NCI-H1930 (cell line): ENCODE measurements around the gene MAPT.
"Not testable (repeated sequence)": the region's sequence is repeated elsewhere in the genome, so short reads cannot be mapped to it uniquely, and the experiment has no call there.

ENCODE experiments used
- DNase-seq, 2 experiments: peaks; one replicate each; lab custom pipeline; 2025; lab: John Stamatoyannopoulos, UW

Gene MAPT

GRCh38 chr17:45929344-45929743 lies 35.0 kb downstream of the MAPT start:
- DNase-seq, result no peak

GRCh38 chr17:45930420-45930951 lies 36.1 kb downstream of the MAPT start:
- no peak for DNase-seq

- no peak for DNase-seq
Measured at GRCh38 chr17:45931677-45932076, 37.3 kb downstream of the MAPT start.

- no peak for DNase-seq
Measured at GRCh38 chr17:45934044-45934979, 40.0 kb downstream of the MAPT start.

- DNase-seq, result no peak
Measured at GRCh38 chr17:45935197-45935709, 40.9 kb downstream of the MAPT start.

GRCh38 chr17:45935710-45936509 lies 41.6 kb downstream of the MAPT start:
- no peak for DNase-seq

GRCh38 chr17:45936610-45937009 lies 42.3 kb downstream of the MAPT start:
- DNase-seq, result no peak

- not testable (repeated sequence) for DNase-seq
Measured at GRCh38 chr17:45937186-45937585, 42.8 kb downstream of the MAPT start.

GRCh38 chr17:45939395-45939794 lies 45.0 kb downstream of the MAPT start:
- DNase-seq, result no peak

- DNase-seq, result no peak
Measured at GRCh38 chr17:45940293-45940692, 45.9 kb downstream of the MAPT start.

- no peak for DNase-seq
Measured at GRCh38 chr17:45940826-45941225, 46.5 kb downstream of the MAPT start.

- DNase-seq, result no peak
Measured at GRCh38 chr17:45941395-45941794, 47.0 kb downstream of the MAPT start.

GRCh38 chr17:45942284-45942683 lies 47.9 kb downstream of the MAPT start:
- DNase-seq, result no peak

- no peak for DNase-seq
Measured at GRCh38 chr17:45946841-45947256, 52.5 kb downstream of the MAPT start.

GRCh38 chr17:45948498-45948880 lies 54.1 kb downstream of the MAPT start:
- no peak for DNase-seq

- peak in 1 of 2 experiments; percentile 67 for DNase-seq
Measured at GRCh38 chr17:45948881-45949624, 54.7 kb downstream of the MAPT start.

- DNase-seq, result no peak
Measured at GRCh38 chr17:45949755-45950320, 55.5 kb downstream of the MAPT start.

GRCh38 chr17:45950888-45951287 lies 56.5 kb downstream of the MAPT start:
- no peak for DNase-seq

- no peak for DNase-seq
Measured at GRCh38 chr17:45951403-45951802, 57.0 kb downstream of the MAPT start.

GRCh38 chr17:45951941-45952340 lies 57.6 kb downstream of the MAPT start:
- no peak for DNase-seq

- no peak for DNase-seq
Measured at GRCh38 chr17:45952814-45953320, 58.5 kb downstream of the MAPT start.
